ENCODE data around the gene LAMP1.
"Not testable (repeated sequence)": the region's sequence is repeated elsewhere in the genome, so short reads cannot be mapped to it uniquely, and the experiment has no call there.

LAMP1 gene

GRCh38 chr13:113328851-113329250 lies 31.8 kb downstream of the LAMP1 start:
- DNase-seq = no peak

DNA sequence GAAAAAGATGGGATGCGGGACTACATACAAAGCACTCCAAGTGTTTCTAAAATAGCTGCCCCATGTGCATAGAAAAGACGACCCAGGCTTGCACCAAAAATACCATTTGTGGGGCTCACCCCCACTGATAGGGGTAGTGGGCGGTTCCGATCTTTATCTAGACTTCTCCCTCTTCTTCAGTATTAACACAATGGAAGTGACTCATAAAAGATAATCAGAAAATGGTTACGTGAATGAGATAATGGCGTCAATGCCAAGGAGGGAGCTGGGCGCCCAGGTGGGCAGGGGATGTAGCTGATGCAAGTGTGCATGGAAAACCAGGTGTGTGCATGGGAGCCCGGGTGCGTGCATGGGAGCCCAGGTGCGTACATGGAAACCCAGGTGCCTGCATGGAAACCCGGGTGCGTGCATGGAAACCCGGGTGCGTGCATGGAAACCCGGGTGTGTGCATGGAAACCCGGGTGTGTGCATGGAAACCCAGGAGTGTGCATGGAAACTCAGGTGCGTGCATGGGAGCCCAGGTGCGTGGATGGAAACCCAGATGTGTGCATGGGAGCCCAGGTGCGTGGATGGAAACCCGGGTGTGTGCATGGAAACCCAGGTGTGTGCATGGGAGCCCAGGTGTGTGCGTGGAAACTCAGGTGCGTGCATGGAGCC lies 32.7 kb downstream of the LAMP1 start:
- no peak for DNase-seq

DNA sequence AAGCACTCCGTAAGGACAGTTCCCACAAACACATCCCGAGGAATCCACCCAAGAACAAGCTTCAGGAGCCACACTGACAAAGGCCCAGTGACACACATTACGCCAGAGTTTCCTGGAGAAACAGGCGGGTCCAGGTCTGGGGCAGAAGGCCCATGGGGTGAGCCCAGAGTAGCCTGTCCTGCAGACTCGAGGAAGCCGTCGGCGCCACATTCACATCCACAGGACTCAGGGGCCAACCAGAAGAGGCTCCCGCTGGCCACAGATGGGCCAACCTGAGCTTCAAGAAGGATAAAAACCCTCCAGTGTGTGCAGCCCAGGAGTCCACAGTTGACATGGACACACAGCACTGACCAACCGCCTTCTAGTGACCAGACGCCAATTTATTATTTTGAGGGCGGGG lies 35.6 kb downstream of the LAMP1 start:
- no peak for DNase-seq

GRCh38 chr13:113333076-113333475 lies 36.0 kb downstream of the LAMP1 start:
- DNase-seq = no peak

DNA sequence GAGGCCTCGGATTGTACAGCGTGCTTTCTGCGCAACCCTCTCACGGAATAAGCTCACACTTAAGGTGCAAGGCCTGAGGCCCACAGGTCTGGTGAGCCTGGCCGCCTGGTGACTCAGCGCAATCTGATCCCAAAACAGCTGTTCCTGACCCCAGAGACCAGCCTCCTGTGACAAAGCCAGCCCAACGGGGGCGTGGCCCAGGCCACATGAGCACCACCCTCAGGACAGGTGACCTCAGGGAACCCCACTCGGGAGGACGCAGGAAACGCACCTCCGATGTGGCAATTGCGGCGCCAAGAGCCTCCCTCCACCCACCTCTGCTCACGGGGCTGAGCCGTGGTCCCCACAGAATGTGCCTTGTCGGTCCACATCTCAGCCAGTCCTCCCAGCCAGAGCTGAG lies 40.5 kb downstream of the LAMP1 start:
- DNase-seq = no peak

DNA sequence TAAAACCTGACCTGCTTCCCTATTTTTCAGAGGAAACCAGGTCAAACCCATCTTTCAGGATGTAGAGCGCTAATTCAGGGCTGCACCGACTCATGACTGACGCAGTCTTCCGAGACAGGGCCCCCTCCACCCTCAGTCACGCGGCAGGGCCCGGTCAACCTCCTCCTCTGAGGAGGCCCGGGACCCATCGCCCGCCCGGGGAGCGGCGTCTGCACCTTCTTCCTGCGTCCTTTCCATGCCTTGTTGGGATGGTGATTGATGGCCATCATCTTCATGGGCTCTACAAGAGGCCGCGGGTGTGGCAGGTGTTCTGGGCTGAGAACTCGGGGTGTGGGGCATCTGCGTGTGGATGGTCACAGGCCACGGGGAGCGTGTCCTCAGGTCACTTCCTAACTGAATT lies 40.9 kb downstream of the LAMP1 start:
- DNase-seq = no peak

GRCh38 chr13:113338451-113338850 lies 41.4 kb downstream of the LAMP1 start:
- no peak for DNase-seq

DNA sequence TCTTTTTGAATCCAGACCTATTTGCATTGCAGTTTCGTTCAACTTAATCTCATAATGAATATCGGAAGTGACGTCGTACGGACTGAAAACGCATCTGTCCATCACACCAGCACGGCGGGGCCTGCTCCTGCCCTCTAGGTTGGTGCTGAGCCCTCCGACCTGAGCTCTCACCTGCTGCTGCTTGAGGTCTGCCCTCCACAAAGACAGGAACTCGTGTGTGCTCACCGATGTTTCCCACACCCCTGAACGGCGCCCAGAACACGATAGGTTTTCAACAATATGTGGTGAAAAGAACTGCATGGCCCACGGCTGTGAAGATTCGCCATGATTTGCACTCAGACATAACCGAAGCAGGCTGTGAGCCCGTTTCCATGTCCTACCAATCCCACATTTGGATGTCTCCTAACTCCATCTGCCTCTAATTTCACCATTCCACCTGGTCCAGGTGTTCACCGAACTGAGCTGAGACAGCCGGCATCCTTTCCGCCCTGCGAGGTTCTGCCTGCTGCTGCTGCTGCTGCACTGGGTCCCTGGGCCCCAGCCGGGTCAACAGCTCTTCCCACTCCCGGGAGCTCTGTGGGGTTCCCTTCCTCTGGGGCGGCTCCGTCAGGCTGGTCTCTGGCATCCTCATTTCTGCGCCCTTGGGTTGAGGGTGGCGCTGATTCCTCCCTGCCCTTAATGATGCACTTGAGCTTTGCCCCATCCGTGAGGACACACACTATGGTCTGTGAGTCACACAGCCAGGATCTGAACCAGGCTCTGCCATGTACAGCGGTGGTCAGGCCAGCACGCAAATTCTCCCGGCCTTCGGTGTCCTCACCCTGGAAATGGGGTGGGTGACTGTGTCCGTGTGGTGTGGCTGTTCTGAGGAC lies 46.0 kb downstream of the LAMP1 start:
- DNase-seq = no peak

DNA sequence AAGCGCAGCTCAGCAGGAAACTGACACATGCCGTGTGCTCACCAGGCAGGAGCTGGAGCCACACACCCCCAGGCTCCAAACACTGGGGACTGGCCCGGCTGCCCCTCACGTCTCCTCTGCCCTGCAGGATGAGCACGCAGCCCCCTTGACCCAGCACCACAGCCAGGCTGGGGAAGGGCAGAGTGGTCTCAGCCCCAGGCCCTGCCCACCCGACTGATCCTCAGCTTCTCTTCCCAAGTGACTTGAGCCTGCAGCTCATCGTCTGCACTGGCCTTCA lies 46.6 kb downstream of the LAMP1 start:
- DNase-seq = no peak

- DNase-seq = no peak
Observed at GRCh38 chr13:113345486-113345885, 48.4 kb downstream of the LAMP1 start.

DNA sequence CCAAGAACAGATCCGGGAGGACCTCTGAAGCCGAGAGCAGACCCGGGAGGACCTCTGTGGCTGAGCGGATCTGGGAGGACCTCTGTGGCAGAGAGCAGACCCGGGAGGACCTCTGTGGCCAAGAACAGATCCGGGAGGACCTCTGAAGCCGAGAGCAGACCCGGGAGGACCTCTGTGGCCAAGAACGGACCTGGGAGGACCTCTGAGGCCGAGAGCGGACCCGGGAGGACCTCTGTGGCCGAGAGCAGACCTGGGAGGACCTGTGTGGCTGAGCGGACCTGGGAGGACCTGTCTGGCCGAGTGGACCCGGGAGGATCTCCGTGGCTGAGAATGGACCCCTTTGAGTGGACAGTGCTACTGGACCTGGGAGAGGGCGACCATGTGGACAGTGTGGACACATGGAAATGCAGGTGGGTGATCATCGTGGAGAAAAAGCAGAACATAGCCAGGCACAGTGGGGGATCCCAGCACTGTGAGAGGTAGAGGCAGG lies 50.7 kb downstream of the LAMP1 start:
- DNase-seq = not testable (repeated sequence)

DNA sequence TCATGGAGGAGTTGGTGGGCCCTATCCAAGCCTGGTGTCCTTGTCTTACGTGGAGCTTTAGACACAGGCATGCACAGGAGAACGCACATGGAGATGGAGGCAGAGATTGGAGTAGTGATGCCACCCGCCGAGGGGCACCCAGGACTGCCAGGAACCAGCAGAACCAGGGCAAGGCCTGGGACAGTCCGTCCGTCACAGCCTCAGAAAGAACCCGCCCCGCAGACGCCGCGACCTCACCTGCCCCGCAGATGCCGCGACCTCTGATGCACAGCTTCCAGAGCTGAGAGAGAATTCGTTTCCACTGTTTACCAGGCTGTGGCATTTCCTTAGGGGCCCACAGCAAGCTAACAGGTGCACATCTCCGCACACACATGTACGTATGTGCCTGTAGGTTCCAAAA lies 51.6 kb downstream of the LAMP1 start:
- DNase-seq = no peak

GRCh38 chr13:113349050-113349449 lies 52.0 kb downstream of the LAMP1 start:
- no peak for DNase-seq

DNA sequence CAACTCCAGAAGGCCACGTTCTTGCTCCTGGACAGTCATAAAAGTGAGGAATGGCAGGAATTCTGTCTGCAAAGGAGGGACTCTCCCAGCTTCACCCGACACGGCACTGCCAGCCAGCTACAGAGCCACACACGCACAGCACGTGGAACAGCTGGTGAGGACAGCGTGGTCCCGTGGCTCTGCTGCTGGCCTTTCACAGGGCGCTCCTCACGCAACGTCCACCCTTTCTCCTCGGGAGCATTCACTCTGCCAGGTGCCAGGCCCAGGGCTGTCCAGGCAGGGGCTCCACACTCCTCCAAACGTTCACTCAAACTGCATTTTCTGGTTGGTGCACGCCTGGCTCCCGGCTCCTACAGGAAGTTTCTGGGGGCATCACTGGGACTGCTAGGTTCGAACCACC lies 52.5 kb downstream of the LAMP1 start:
- DNase-seq = no peak

GRCh38 chr13:113350065-113350937 lies 53.3 kb downstream of the LAMP1 start:
- DNase-seq = no peak

DNA sequence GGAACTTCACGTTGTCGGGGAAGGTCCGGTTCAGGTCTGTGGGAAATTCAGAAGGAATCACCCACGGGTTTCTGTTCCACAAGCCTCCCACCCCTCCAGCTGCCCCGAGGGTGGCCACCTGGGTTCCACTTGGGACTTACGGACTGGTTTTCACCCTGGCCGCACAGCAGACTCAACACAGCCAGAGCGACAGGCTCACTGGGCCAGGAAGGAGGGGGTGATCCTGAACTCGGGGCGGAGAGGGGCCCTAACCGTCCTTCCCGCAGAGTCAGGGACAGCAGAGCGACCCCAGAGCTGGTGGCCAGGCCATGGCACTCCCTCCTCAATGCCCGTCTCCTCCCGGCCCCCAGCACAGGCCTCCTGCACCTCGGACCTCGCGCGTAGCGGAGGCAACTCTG lies 53.9 kb downstream of the LAMP1 start:
- DNase-seq = no peak

GRCh38 chr13:113351514-113352026 lies 54.5 kb downstream of the LAMP1 start:
- DNase-seq = no peak

GRCh38 chr13:113353254-113353653 lies 56.2 kb downstream of the LAMP1 start:
- no peak for DNase-seq

DNA sequence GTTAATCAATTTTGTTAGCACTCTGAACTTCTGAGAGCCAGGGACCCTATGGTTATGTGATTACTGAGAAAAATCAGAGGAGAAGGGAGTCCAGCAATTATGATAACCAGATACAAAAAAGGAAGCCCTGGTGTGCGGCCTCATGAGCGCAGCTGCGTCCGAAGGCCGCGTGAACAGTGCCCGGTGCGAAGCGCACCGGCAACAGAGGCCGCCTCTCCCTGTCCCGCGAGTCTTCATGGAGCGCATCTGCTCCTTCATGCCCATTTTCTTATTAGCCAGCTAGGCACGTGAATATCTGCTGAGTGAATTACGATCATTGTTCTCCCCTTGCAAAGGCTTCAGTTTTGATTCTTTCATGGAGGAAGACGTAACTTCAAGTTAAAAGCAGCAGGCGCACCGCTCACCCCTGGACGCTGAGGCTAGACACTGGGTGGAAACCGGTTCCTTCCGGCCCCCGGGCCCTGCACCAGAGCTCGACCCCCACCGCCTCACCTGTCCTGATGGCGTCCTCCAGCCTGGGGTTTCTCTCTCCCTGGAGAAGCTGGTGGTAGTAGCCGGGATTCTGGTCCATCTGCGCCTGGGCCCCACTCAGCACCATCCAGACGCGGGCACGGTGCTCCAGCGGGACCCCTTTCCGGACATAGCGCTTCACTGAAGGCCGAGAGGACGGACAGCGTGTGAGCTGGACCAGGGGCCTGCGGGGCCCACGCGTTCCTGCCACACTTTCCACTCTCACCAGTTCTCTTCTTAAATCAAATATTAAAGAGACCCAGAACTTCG lies 58.0 kb downstream of the LAMP1 start:
- no peak for DNase-seq

DNA sequence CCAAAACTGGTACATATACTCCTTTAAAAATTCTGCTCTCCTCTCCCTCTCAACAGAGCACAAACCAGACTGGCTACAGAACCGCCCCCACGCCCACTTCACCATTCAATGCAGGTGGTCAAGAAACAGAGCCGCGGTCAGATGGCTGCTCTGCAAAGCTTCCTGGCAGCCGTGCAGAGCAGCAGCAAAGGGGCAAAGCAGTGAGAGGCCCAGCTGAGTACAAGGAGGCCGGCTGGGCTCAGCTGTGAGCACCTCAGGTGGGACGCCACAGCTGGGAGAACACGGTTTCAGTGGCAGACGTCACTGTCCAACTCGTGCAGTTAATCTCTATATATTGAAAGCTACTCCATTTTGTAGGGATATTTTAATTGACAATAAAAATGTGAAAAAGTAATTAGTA lies 58.6 kb downstream of the LAMP1 start:
- no peak for DNase-seq

GRCh38 chr13:113356596-113356995 lies 59.6 kb downstream of the LAMP1 start:
- no peak for DNase-seq

DNA sequence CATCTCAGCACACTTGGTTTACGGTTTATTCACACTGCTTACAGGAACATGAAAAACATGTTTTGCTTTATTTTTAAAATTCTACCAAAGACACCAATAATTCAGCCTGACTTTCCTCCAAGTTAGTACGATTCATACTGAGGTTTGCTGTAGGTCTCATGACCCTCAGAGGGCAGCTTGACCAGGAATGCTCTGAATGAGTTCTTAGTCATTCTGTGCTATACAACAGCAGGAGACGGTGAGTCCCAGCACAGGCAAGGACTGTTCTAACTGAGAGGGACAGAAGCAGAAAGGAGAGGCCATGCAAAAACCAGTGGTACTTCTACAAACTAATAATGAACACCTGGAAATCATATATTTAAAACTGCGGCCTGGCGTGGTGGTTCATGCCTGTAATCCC lies 60.5 kb downstream of the LAMP1 start:
- no peak for DNase-seq
